ENCODE measurements around the gene P2RY1.

Gene P2RY1

DNA sequence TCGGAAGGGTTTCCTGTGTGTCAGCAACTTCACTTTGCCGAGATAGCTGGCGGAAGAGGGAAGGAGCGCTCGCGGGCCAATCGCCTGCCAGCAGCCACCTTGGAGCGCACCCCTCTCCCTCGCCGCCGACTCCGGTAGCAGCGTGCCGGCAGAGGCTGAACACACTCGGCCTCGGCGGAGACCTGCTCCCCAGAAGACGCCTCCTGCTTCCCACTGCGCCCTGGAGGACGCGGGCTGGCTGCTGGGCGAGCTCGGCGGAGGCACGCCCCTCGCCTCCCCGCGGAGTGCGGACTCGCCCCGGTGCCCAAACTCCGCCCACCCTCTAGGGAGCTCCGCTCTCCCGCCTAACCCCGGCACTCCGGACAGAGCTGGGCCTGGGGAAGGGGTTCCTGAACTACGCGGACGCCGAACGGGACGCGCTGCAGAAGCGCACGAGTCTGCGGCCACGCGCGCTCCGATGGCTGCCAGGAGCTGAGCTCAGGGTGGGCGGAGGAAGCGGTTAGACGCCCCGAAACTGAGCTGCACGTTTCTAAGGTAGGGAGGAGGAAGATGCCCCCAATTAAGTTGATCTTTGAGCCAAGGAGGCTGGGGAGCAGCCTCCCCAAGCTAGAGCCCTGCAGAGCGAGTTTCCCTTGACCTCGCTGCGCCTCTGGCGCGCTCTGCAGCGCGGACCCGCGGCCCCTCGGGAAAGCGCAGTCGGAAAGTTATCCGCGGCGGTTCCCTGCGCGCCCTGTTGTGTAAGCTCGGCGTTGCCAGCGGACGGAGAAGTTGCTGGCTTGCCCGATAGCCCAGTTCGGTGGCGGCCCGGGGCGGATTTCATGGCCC, at the start of gene P2RY1 (continued):
- TF ChIP-seq, protein P1, sequence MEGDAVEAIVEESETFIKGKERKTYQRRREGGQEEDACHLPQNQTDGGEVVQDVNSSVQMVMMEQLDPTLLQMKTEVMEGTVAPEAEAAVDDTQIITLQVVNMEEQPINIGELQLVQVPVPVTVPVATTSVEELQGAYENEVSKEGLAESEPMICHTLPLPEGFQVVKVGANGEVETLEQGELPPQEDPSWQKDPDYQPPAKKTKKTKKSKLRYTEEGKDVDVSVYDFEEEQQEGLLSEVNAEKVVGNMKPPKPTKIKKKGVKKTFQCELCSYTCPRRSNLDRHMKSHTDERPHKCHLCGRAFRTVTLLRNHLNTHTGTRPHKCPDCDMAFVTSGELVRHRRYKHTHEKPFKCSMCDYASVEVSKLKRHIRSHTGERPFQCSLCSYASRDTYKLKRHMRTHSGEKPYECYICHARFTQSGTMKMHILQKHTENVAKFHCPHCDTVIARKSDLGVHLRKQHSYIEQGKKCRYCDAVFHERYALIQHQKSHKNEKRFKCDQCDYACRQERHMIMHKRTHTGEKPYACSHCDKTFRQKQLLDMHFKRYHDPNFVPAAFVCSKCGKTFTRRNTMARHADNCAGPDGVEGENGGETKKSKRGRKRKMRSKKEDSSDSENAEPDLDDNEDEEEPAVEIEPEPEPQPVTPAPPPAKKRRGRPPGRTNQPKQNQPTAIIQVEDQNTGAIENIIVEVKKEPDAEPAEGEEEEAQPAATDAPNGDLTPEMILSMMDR (tag by site-specific recombination; IDR thresholded peaks at IDR 0.05): peak; percentile 6; the same call in 1 of the 2 replicates

DNA sequence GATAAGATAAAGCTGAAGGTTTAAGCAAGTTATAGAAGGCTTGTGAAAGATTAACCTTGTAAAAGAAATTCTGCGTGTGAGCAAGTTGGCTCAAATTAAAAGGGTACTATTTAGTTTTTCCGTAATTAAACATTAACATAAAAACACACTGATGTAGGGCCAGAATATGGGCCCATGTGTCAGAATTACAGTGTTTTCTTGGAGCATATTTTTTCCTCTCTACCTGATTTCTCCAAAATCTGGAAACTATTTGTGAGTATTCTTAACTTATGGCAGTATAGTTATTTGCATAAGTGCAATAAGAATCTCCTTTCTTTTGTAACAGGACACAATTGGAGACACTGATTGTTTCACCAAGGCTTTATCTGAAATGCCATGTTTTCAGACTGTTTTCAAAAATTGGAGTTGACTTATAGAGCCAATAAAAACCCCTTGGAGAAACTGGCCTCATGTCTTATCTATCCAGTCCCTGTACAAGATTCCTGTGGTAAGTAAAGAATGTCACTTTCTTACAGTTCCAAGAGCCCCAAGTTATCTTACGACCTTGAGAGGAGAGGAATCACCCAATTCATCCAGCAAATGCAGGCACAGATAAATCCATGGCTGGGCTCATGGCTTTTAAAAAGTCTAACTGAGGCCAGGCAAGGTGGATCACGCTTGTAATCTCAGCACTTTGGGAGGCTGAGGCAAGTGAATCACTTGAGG, 47.8 kb upstream of the P2RY1 start:
- CTCF ChIA-PET: no interaction called here
- no peaks in the 10 kb centered on the region for H3K9me3 ChIP-seq (ENCODE audit: control insufficient read depth, insufficient read depth, low read depth, low read length)
- no peak overlapping the region for H3K4me3 ChIP-seq (ENCODE audit: low read depth, low read length)
- no peak overlapping the region for H3K27ac ChIP-seq (ENCODE audit: extremely low read depth, low read depth, low read length)
- no peaks in the 10 kb centered on the region for H3K36me3 ChIP-seq (ENCODE audit: control insufficient read depth in 2 of 2, insufficient read depth in 1 of 2, low read length in 2 of 2)
- TF ChIP-seq, protein P2, sequence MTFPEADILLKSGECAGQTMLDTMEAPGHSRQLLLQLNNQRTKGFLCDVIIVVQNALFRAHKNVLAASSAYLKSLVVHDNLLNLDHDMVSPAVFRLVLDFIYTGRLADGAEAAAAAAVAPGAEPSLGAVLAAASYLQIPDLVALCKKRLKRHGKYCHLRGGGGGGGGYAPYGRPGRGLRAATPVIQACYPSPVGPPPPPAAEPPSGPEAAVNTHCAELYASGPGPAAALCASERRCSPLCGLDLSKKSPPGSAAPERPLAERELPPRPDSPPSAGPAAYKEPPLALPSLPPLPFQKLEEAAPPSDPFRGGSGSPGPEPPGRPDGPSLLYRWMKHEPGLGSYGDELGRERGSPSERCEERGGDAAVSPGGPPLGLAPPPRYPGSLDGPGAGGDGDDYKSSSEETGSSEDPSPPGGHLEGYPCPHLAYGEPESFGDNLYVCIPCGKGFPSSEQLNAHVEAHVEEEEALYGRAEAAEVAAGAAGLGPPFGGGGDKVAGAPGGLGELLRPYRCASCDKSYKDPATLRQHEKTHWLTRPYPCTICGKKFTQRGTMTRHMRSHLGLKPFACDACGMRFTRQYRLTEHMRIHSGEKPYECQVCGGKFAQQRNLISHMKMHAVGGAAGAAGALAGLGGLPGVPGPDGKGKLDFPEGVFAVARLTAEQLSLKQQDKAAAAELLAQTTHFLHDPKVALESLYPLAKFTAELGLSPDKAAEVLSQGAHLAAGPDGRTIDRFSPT (tag by site-specific recombination; IDR thresholded peaks at IDR 0.05): no peak
- TF ChIP-seq, protein P3, sequence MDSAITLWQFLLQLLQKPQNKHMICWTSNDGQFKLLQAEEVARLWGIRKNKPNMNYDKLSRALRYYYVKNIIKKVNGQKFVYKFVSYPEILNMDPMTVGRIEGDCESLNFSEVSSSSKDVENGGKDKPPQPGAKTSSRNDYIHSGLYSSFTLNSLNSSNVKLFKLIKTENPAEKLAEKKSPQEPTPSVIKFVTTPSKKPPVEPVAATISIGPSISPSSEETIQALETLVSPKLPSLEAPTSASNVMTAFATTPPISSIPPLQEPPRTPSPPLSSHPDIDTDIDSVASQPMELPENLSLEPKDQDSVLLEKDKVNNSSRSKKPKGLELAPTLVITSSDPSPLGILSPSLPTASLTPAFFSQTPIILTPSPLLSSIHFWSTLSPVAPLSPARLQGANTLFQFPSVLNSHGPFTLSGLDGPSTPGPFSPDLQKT (IDR thresholded peaks at IDR 0.05; ENCODE audit: borderline replicate concordance, low read depth, low read length): no peak
- TF ChIP-seq, protein P4, sequence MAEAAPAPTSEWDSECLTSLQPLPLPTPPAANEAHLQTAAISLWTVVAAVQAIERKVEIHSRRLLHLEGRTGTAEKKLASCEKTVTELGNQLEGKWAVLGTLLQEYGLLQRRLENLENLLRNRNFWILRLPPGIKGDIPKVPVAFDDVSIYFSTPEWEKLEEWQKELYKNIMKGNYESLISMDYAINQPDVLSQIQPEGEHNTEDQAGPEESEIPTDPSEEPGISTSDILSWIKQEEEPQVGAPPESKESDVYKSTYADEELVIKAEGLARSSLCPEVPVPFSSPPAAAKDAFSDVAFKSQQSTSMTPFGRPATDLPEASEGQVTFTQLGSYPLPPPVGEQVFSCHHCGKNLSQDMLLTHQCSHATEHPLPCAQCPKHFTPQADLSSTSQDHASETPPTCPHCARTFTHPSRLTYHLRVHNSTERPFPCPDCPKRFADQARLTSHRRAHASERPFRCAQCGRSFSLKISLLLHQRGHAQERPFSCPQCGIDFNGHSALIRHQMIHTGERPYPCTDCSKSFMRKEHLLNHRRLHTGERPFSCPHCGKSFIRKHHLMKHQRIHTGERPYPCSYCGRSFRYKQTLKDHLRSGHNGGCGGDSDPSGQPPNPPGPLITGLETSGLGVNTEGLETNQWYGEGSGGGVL (tag by site-specific recombination; IDR thresholded peaks at IDR 0.05): no peak
- no peak for TF ChIP-seq KLF16 (tag by site-specific recombination; IDR thresholded peaks at IDR 0.05)
- no peak for TF ChIP-seq KLF10 (tag by site-specific recombination; IDR thresholded peaks at IDR 0.05)
- peak; percentile 96 for TF ChIP-seq SETDB1 (IDR thresholded peaks at IDR 0.05; ENCODE audit: insufficient read length, low read length)
- POLR2A ChIA-PET: no interaction called here
- no peaks in the 10 kb centered on the region for H3K4me1 ChIP-seq (ENCODE audit: control insufficient read depth, insufficient read depth, low read length)

DNA sequence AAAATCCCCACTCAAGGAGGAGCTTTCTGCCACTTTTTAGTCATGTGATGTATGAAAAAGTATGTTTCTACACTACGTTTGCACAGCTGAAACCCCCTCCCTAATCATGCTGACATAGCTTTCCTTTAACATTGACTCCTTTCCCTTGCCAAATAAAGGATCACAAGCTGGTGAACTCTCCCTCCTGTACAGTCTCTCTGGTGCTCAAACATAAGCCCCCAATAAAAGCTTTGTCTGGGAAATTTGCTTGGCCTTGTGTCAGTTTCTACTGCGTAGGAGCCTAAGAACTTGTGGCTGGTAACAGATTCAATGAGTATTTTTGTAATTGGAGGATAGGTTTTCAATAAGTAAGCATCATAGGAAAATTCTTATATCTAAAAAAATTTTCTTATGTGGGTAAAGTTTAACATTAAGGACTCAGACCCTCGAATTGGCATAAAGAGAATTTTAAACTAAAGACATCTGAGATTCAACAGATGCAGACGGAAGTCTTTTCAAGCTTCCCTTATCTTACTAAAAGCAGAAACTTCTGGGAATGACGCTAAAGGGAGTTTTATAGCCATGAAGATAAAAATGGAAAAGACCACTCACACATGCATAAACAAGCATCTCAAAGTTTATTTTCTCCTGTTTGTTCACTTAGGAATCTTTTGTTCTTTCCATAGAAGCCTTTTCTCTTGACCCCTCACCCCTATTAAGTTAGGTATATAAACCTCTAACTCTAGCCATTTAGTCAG, 44.1 kb upstream of the P2RY1 start:
- no peaks in the 10 kb centered on the region for H3K4me1 ChIP-seq (ENCODE audit: control insufficient read depth, insufficient read depth, low read length)
- no peak overlapping the region for H3K27ac ChIP-seq (ENCODE audit: extremely low read depth, low read depth, low read length)
- no peak overlapping the region for H3K4me3 ChIP-seq (ENCODE audit: low read depth, low read length)
- ChIA-PET CTCF (no interaction called here), POLR2A (no interaction called here)
- H3K36me3 ChIP-seq (ENCODE audit: control insufficient read depth in 2 of 2, insufficient read depth in 1 of 2, low read length in 2 of 2): no peaks in the 10 kb centered on the region
- H3K9me3 ChIP-seq (ENCODE audit: control insufficient read depth, insufficient read depth, low read depth, low read length): no peaks in the 10 kb centered on the region
- TF ChIP-seq SALL2 (tag by site-specific recombination; IDR thresholded peaks at IDR 0.05; ENCODE audit: borderline replicate concordance): no peak
- peak; percentile 41; the same call in 1 of the 2 replicates for TF ChIP-seq FEZF1 (tag by site-specific recombination; IDR thresholded peaks at IDR 0.05)
